ENCODE measurements around the gene CLTA. TPM values are rescaled to one million over a fixed set of nuclear protein-coding genes. Genes with fewer than 3 reads are reported as not detected.

CLTA gene
- total RNA-seq, 1 experiment from 2014 or later: 195 TPM

DNA sequence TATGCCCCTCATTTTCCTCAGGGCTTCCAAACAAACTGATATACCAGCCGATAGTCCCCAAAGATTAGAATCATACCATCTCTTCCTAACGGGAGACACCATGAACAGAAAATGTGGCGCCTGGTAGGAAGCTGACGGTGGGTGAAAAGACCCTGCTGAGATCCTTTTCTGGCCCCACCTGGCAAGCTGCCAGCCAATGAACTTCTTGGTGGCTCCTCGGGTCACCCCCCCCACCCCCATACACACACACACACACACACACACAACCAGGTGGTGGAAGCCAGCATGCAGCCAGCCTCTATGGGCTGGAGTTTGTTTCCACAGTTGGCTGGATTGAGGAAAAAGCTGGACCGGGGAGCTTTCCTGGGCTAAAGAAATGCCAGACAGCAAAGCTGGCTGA is 26.3 kb upstream of the CLTA start:
- no peaks in the 10 kb centered on the region for H3K23me2 ChIP-seq (ENCODE audit: insufficient read length, low read depth, low read length, poor library complexity, severe bottlenecking)
- no peak overlapping the region for H3T11ph ChIP-seq (ENCODE audit: low read length)
- no peaks in the 10 kb centered on the region for H3K79me1 ChIP-seq (ENCODE audit: insufficient read depth, low read depth, low read length, poor library complexity, severe bottlenecking)
- no peak overlapping the region for H2BK12ac ChIP-seq (ENCODE audit: insufficient read length, low read depth, low read length)
- no peak overlapping the region for H3K4me3 Mint-ChIP-seq
- no peaks in the 10 kb centered on the region for H3K79me2 ChIP-seq (ENCODE audit: insufficient read depth, low read length)
- H2BK20ac ChIP-seq (ENCODE audit: low read depth, low read length, poor library complexity, severe bottlenecking): no peak overlapping the region
- H3K18ac ChIP-seq (ENCODE audit: insufficient read length, low read depth, low read length): no peak overlapping the region
- H3K27me3 Mint-ChIP-seq (ENCODE audit: low read depth): peaks cover 15% of the 10 kb centered on the region
- H3K9me3 ChIP-seq (ENCODE audit: control insufficient read depth, low read depth, low read length): no peaks in the 10 kb centered on the region
- no peaks in the 10 kb centered on the region; a peak in 1 of 5 replicates for H3K9me3 Mint-ChIP-seq
- H2AFZ ChIP-seq (ENCODE audit: low read length): no peak overlapping the region
- no peak overlapping the region for H3K4me2 ChIP-seq (ENCODE audit: insufficient read depth, insufficient read length, low read length)
- H3K9ac ChIP-seq (ENCODE audit: extremely low read depth, insufficient read length, low read length): no peak overlapping the region
- H3K14ac ChIP-seq (ENCODE audit: insufficient read depth, low read length): no peak overlapping the region
- no CpG with 5 or more reads among the region's 6 CpGs for WGBS (ENCODE audit: extremely low coverage, insufficient read length, low lambda C conversion rate)
- TF ChIP-seq, protein P1, sequence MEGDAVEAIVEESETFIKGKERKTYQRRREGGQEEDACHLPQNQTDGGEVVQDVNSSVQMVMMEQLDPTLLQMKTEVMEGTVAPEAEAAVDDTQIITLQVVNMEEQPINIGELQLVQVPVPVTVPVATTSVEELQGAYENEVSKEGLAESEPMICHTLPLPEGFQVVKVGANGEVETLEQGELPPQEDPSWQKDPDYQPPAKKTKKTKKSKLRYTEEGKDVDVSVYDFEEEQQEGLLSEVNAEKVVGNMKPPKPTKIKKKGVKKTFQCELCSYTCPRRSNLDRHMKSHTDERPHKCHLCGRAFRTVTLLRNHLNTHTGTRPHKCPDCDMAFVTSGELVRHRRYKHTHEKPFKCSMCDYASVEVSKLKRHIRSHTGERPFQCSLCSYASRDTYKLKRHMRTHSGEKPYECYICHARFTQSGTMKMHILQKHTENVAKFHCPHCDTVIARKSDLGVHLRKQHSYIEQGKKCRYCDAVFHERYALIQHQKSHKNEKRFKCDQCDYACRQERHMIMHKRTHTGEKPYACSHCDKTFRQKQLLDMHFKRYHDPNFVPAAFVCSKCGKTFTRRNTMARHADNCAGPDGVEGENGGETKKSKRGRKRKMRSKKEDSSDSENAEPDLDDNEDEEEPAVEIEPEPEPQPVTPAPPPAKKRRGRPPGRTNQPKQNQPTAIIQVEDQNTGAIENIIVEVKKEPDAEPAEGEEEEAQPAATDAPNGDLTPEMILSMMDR (conservative IDR thresholded peaks at IDR 0.05): no peak
- no peak overlapping the region for H4K8ac ChIP-seq (replicated peaks; ENCODE audit: insufficient read length, low read depth, low read length)
- H4K20me1 ChIP-seq (ENCODE audit: control insufficient read depth, insufficient read depth, insufficient read length): no peaks in the 10 kb centered on the region
- H3K36me3 Mint-ChIP-seq (ENCODE audit: insufficient read depth in 1 of 3, low read depth in 3 of 3): peaks cover 0 to 10% (median 0%) of the 10 kb centered on the region in 3 experiments; a peak in 1 of 7 replicates
- no peak overlapping the region for H2AK5ac ChIP-seq (ENCODE audit: insufficient read length, low read length)
- no peak overlapping the region for H2BK15ac ChIP-seq (ENCODE audit: low read depth, low read length)
- no peaks in the 10 kb centered on the region for H3K27me3 ChIP-seq (ENCODE audit: insufficient read depth, low read length)
- no peak overlapping the region for H3K27ac ChIP-seq (ENCODE audit: insufficient read length, low read depth, low read length)
- no peak overlapping the region for H4K5ac ChIP-seq (ENCODE audit: insufficient read length, low read depth, low read length)
- H3K4ac ChIP-seq (ENCODE audit: low read depth, low read length): no peak overlapping the region
- H3K4me1 ChIP-seq (ENCODE audit: insufficient read depth, low read length): peaks cover 10% of the 10 kb centered on the region
- H4K91ac ChIP-seq (ENCODE audit: insufficient read length, low read depth, low read length): no peak overlapping the region
- peaks cover 36 to 47% of the 10 kb centered on the region in 2 experiments for H3K4me1 Mint-ChIP-seq
- no peak overlapping the region for H2BK5ac ChIP-seq (ENCODE audit: insufficient read length, low read length)
- H3K27ac Mint-ChIP-seq: peak overlapping the region in 1 of 3 experiments; percentile 12; a peak in 1 of 7 replicates
- DNase-seq: no peak
- no peak overlapping the region for H2BK120ac ChIP-seq (ENCODE audit: low read depth, low read length, poor library complexity, severe bottlenecking)
- no peak overlapping the region for H3K56ac ChIP-seq (ENCODE audit: insufficient read length, low read depth, low read length)
- no peak overlapping the region for H3K23ac ChIP-seq (ENCODE audit: insufficient read length, low read depth, low read length)

Measured in H9 (cell line).